Suprapubic skin (tissue), 4 donors: ENCODE results near the gene SEM1.

Experiments
- CTCF ChIP-seq, 2 donors: fragments of 200-600 bp in 1 of 2; fragments of 450-650 bp in 1 of 2; sonication (generic) in 1 of 2; IDR thresholded peaks; one replicate each; pipeline ENCODE4 v1.5.1; 2016 to 2019; ENCODE audit warnings: antibody characterized with exemption in 2 of 2, mild to moderate bottlenecking in 1 of 2, moderate library complexity in 1 of 2
- EP300 ChIP-seq: sonication (generic); formaldehyde crosslinking; IDR thresholded peaks from one replicate; pipeline ENCODE4 v1.6.1; 2017; ENCODE audit warnings: antibody characterized with exemption
- POLR2A ChIP-seq, 2 donors: fragments of 450-650 bp; IDR thresholded peaks; one replicate each; pipeline ENCODE4 v1.6.1; 2017; ENCODE audit warnings: antibody characterized with exemption in 2 of 2, mild to moderate bottlenecking in 2 of 2, moderate library complexity in 2 of 2
- POLR2AphosphoS5 ChIP-seq, 3 donors: sonication (generic); formaldehyde crosslinking; IDR thresholded peaks; one replicate each; pipeline ENCODE4 v1.6.1; 2017; ENCODE audit warnings: antibody characterized with exemption in 3 of 3

GRCh38 chr7:96708872-96709271 is 774 bp downstream of the SEM1 start:
- TF ChIP-seq CTCF (IDR thresholded peaks at IDR 0.05) (no peak), POLR2A (IDR thresholded peaks at IDR 0.05) (no peak), POLR2AphosphoS5 (IDR thresholded peaks at IDR 0.05) (no peak), EP300 (no peak)
